Neutrophil (primary cell): ENCODE measurements around the gene SLIT3.

Experiments used
- H3K27ac ChIP-seq: fragments of 200-600 bp; sonication (generic); 2 replicates; pipeline ENCODE4 v1.5.1; 2016; ENCODE audit warnings: mild to moderate bottlenecking, moderate library complexity
- H3K27me3 ChIP-seq: fragments of 200-600 bp; sonication (generic); 2 replicates; pipeline ENCODE4 v1.6.0; 2016; ENCODE audit warnings: mild to moderate bottlenecking
- H3K36me3 ChIP-seq: fragments of 200-600 bp; sonication (generic); 2 replicates; pipeline ENCODE4 v1.5.1; 2017
- H3K4me1 ChIP-seq, 2 experiments: fragments of 200-600 bp in 1 of 2; sonication (generic) in 1 of 2; 1 replicate in 1 of 2; 2 replicates in 1 of 2; pipeline versions ENCODE4 v1.5.1 to v1.6.1; 2013 to 2016; ENCODE audit warnings: low read depth in 1 of 2, low read length in 1 of 2, mild to moderate bottlenecking in 1 of 2, moderate library complexity in 1 of 2; ENCODE audit not compliant: control insufficient read depth in 1 of 2, insufficient read depth in 1 of 2
- H3K4me3 ChIP-seq, 2 experiments: fragments of 200-600 bp in 1 of 2; sonication (generic) in 1 of 2; 1 replicate in 1 of 2; 2 replicates in 1 of 2; pipeline ENCODE4 v1.5.1; 2013 to 2016; ENCODE audit warnings: low read depth in 1 of 2, low read length in 1 of 2, mild to moderate bottlenecking in 1 of 2, moderate library complexity in 1 of 2
- H3K9me3 ChIP-seq: fragments of 200-600 bp; sonication (generic); 2 replicates; pipeline ENCODE4 v1.5.1; 2016
- CTCF ChIP-seq: fragments of 200-600 bp; sonication (generic); IDR thresholded peaks from 2 replicates; pipeline ENCODE4 v1.5.1; 2016; ENCODE audit warnings: antibody characterized with exemption

Gene SLIT3

GRCh38 chr5:168947212-168947868 lies 353.6 kb downstream of the SLIT3 start:
- no peak overlapping the region for H3K27ac ChIP-seq
- H3K36me3 ChIP-seq = no peaks in the 10 kb centered on the region
- no peaks in the 10 kb centered on the region for H3K27me3 ChIP-seq
- H3K9me3 ChIP-seq = no peaks in the 10 kb centered on the region
- no peaks in the 10 kb centered on the region for H3K4me1 ChIP-seq
- H3K4me3 ChIP-seq = no peak overlapping the region
- TF ChIP-seq CTCF = no peak

GRCh38 chr5:168946363-168946762 lies 354.6 kb downstream of the SLIT3 start:
- H3K4me3 ChIP-seq = no peak overlapping the region
- no peaks in the 10 kb centered on the region for H3K9me3 ChIP-seq
- H3K27me3 ChIP-seq = peaks cover under 1% of the 10 kb centered on the region
- TF ChIP-seq CTCF = no peak
- no peaks in the 10 kb centered on the region for H3K4me1 ChIP-seq
- no peak overlapping the region for H3K27ac ChIP-seq
- no peaks in the 10 kb centered on the region for H3K36me3 ChIP-seq

- Histone ChIP-seq H3K27ac (no peak overlapping the region), H3K27me3 (peaks cover 10% of the 10 kb centered on the region), H3K9me3 (no peaks in the 10 kb centered on the region), H3K4me3 (no peak overlapping the region), H3K36me3 (no peaks in the 10 kb centered on the region), H3K4me1 (no peaks in the 10 kb centered on the region)
- no peak for TF ChIP-seq CTCF
These were observed 356.9 kb downstream of the SLIT3 start for GRCh38 chr5:168944004-168944403.

GRCh38 chr5:168943091-168943884 lies 357.7 kb downstream of the SLIT3 start:
- Histone ChIP-seq H3K27me3 (peaks cover 10% of the 10 kb centered on the region), H3K9me3 (no peaks in the 10 kb centered on the region), H3K4me1 (no peaks in the 10 kb centered on the region), H3K4me3 (no peak overlapping the region), H3K36me3 (no peaks in the 10 kb centered on the region), H3K27ac (no peak overlapping the region)
- no peak for TF ChIP-seq CTCF

- no peak for TF ChIP-seq CTCF
- Histone ChIP-seq H3K27me3 (peaks cover 10% of the 10 kb centered on the region), H3K9me3 (no peaks in the 10 kb centered on the region), H3K4me1 (no peaks in the 10 kb centered on the region), H3K36me3 (no peaks in the 10 kb centered on the region), H3K4me3 (no peak overlapping the region), H3K27ac (no peak overlapping the region)
These were observed 359.0 kb downstream of the SLIT3 start for GRCh38 chr5:168941901-168942300.
